Neural progenitor cell (in vitro differentiated cells): ENCODE results near the gene COL23A1.

ENCODE experiments used
- CTCF ChIP-seq: fragments of 200-600 bp; sonication (generic); IDR thresholded peaks from 2 replicates; pipeline ENCODE4 v1.5.1; 2017; ENCODE audit warnings: antibody characterized with exemption, mild to moderate bottlenecking
- EZH2phosphoT487 ChIP-seq: fragments of 200-600 bp; sonication (generic); IDR thresholded peaks from 2 replicates; pipeline ENCODE4 v1.6.1; 2017; ENCODE audit warnings: antibody characterized with exemption

- TF ChIP-seq CTCF (no peak), EZH2phosphoT487 (no peak)
Measured at GRCh38 chr5:178429491-178430185, 160.6 kb downstream of the COL23A1 start.
